Measurements from ENCODE around the gene PTPRK.
"Not testable (repeated sequence)": the region's sequence is repeated elsewhere in the genome, so short reads cannot be mapped to it uniquely, and the experiment has no call there.

PTPRK gene

DNA sequence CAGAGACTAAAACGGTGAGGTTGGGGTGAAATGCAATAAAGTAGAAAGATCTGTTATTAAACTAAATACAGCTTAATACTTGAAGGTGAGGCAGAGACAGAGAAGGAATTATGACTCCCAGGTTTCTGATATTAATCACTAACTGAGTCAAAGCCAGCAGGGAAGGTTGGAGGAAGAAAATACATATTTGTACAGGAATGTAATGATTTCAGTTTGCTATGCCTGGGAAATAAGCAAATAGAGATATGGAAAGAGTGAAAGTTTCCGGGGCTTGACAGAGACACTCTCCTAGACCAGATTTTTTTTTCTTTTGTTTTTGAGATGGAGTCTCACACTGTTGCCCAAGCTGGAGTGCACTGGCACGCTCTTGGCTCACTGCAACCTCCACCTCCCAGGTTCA, 76.8 kb downstream of the PTPRK start:
- H3K27me3 ChIP-seq (ENCODE audit: low read depth, low read length), result no peaks in the 10 kb centered on the region

GRCh38 chr6:128439627-128440026, 80.8 kb downstream of the PTPRK start:
- TF ChIP-seq, protein P1, sequence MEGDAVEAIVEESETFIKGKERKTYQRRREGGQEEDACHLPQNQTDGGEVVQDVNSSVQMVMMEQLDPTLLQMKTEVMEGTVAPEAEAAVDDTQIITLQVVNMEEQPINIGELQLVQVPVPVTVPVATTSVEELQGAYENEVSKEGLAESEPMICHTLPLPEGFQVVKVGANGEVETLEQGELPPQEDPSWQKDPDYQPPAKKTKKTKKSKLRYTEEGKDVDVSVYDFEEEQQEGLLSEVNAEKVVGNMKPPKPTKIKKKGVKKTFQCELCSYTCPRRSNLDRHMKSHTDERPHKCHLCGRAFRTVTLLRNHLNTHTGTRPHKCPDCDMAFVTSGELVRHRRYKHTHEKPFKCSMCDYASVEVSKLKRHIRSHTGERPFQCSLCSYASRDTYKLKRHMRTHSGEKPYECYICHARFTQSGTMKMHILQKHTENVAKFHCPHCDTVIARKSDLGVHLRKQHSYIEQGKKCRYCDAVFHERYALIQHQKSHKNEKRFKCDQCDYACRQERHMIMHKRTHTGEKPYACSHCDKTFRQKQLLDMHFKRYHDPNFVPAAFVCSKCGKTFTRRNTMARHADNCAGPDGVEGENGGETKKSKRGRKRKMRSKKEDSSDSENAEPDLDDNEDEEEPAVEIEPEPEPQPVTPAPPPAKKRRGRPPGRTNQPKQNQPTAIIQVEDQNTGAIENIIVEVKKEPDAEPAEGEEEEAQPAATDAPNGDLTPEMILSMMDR (IDR thresholded peaks at IDR 0.05; ENCODE audit: low read depth, low read length), result no peak
- no peak for TF ChIP-seq EZH2phosphoT487 (IDR thresholded peaks at IDR 0.05; ENCODE audit: low read depth)

More for the DNA sequence above, 76.8 kb downstream of the PTPRK start:
- H3K4me3 ChIP-seq (ENCODE audit: low read length), result no peak overlapping the region
- no peak overlapping the region for H3K4me2 ChIP-seq (ENCODE audit: low read length)
- no peak overlapping the region for H2AFZ ChIP-seq (ENCODE audit: low read depth, low read length)
- H3K4me1 ChIP-seq (ENCODE audit: low read length), result peaks cover 6% of the 10 kb centered on the region
- H3K79me2 ChIP-seq (ENCODE audit: low read length), result no peaks in the 10 kb centered on the region
- H3K9ac ChIP-seq (ENCODE audit: low read length), result no peak overlapping the region
- TF ChIP-seq EZH2phosphoT487 (IDR thresholded peaks at IDR 0.05; ENCODE audit: low read depth), result no peak
- TF ChIP-seq, protein P1 (IDR thresholded peaks at IDR 0.05; ENCODE audit: low read depth, low read length), result no peak
- H3K36me3 ChIP-seq (replicated peaks; ENCODE audit: low read depth, low read length), result no peaks in the 10 kb centered on the region
- no peaks in the 10 kb centered on the region for H3K9me3 ChIP-seq (ENCODE audit: insufficient read depth, low read length)
- no peaks in the 10 kb centered on the region for H4K20me1 ChIP-seq (ENCODE audit: insufficient read depth, low read length)
- H3K27ac ChIP-seq (ENCODE audit: low read length), result no peak overlapping the region

GRCh38 chr6:128438393-128438792, 82.0 kb downstream of the PTPRK start:
- Histone ChIP-seq H3K27ac (ENCODE audit: low read length) (no peak overlapping the region), H3K79me2 (ENCODE audit: low read length) (no peaks in the 10 kb centered on the region), H4K20me1 (ENCODE audit: insufficient read depth, low read length) (no peaks in the 10 kb centered on the region), H2AFZ (ENCODE audit: low read depth, low read length) (no peak overlapping the region), H3K4me2 (ENCODE audit: low read length) (no peak overlapping the region), H3K27me3 (ENCODE audit: low read depth, low read length) (no peaks in the 10 kb centered on the region), H3K9ac (ENCODE audit: low read length) (no peak overlapping the region), H3K4me1 (ENCODE audit: low read length) (peaks cover 6% of the 10 kb centered on the region), H3K4me3 (ENCODE audit: low read length) (no peak overlapping the region), H3K9me3 (ENCODE audit: insufficient read depth, low read length) (no peaks in the 10 kb centered on the region), H3K36me3 (replicated peaks; ENCODE audit: low read depth, low read length) (no peaks in the 10 kb centered on the region)
- TF ChIP-seq, protein P1 (IDR thresholded peaks at IDR 0.05; ENCODE audit: low read depth, low read length), result no peak
- TF ChIP-seq EZH2phosphoT487 (IDR thresholded peaks at IDR 0.05; ENCODE audit: low read depth), result no peak

More at GRCh38 chr6:128439627-128440026, 80.8 kb downstream of the PTPRK start:
- H3K27ac ChIP-seq (ENCODE audit: low read length), result no peak overlapping the region
- no peak overlapping the region for H2AFZ ChIP-seq (ENCODE audit: low read depth, low read length)
- H3K27me3 ChIP-seq (ENCODE audit: low read depth, low read length), result no peaks in the 10 kb centered on the region
- H3K79me2 ChIP-seq (ENCODE audit: low read length), result no peaks in the 10 kb centered on the region
- no peak overlapping the region for H3K4me3 ChIP-seq (ENCODE audit: low read length)
- no peaks in the 10 kb centered on the region for H4K20me1 ChIP-seq (ENCODE audit: insufficient read depth, low read length)
- no peaks in the 10 kb centered on the region for H3K36me3 ChIP-seq (replicated peaks; ENCODE audit: low read depth, low read length)
- peaks cover 6% of the 10 kb centered on the region for H3K4me1 ChIP-seq (ENCODE audit: low read length)
- H3K4me2 ChIP-seq (ENCODE audit: low read length), result no peak overlapping the region
- no peak overlapping the region for H3K9ac ChIP-seq (ENCODE audit: low read length)
- no peaks in the 10 kb centered on the region for H3K9me3 ChIP-seq (ENCODE audit: insufficient read depth, low read length)

- H3K4me1 ChIP-seq (ENCODE audit: low read length), result peaks cover 6% of the 10 kb centered on the region
- H3K79me2 ChIP-seq (ENCODE audit: low read length), result no peaks in the 10 kb centered on the region
Measured at GRCh38 chr6:128437685-128438084, 82.7 kb downstream of the PTPRK start.

DNA sequence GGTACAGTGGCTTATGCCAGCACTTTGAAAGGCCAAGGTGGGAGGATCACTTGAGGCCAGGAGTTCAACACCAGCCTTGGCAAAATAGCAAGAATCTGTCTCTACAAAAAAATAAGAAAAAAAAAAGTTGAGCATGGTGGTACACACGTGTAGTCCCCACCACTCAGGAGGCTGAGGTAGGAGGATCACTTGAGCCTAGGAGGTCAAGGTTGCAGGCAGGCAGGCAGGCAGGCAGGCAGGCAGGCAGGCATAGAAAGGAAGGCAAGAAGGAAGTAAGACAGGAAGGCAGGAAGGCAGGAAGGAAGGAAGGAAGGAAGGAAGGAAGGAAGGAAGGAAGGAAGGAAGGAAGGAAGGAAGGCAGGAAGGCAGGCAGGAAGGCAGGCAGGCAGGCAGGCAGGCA, 85.6 kb downstream of the PTPRK start:
- not testable (repeated sequence) for H2AFZ ChIP-seq (ENCODE audit: low read depth, low read length); H3K79me2 ChIP-seq (ENCODE audit: low read length); H3K9me3 ChIP-seq (ENCODE audit: insufficient read depth, low read length); H3K4me1 ChIP-seq (ENCODE audit: low read length); H3K36me3 ChIP-seq (replicated peaks; ENCODE audit: low read depth, low read length); H3K4me2 ChIP-seq (ENCODE audit: low read length); H3K27me3 ChIP-seq (ENCODE audit: low read depth, low read length); H4K20me1 ChIP-seq (ENCODE audit: insufficient read depth, low read length); H3K27ac ChIP-seq (ENCODE audit: low read length); H3K9ac ChIP-seq (ENCODE audit: low read length); H3K4me3 ChIP-seq (ENCODE audit: low read length)

More at GRCh38 chr6:128437685-128438084, 82.7 kb downstream of the PTPRK start:
- Histone ChIP-seq H4K20me1 (ENCODE audit: insufficient read depth, low read length) (no peaks in the 10 kb centered on the region), H3K4me2 (ENCODE audit: low read length) (no peak overlapping the region), H3K27me3 (ENCODE audit: low read depth, low read length) (no peaks in the 10 kb centered on the region), H3K4me3 (ENCODE audit: low read length) (no peak overlapping the region), H3K9me3 (ENCODE audit: insufficient read depth, low read length) (no peaks in the 10 kb centered on the region), H3K27ac (ENCODE audit: low read length) (no peak overlapping the region), H3K36me3 (replicated peaks; ENCODE audit: low read depth, low read length) (no peaks in the 10 kb centered on the region), H2AFZ (ENCODE audit: low read depth, low read length) (no peak overlapping the region), H3K9ac (ENCODE audit: low read length) (no peak overlapping the region)
- TF ChIP-seq EZH2phosphoT487 (IDR thresholded peaks at IDR 0.05; ENCODE audit: low read depth), result no peak
- TF ChIP-seq, protein P1 (IDR thresholded peaks at IDR 0.05; ENCODE audit: low read depth, low read length), result no peak

Measured in OCI-LY3 (cell line).